ENCODE data around the gene DUSP14.

DUSP14 gene

DNA sequence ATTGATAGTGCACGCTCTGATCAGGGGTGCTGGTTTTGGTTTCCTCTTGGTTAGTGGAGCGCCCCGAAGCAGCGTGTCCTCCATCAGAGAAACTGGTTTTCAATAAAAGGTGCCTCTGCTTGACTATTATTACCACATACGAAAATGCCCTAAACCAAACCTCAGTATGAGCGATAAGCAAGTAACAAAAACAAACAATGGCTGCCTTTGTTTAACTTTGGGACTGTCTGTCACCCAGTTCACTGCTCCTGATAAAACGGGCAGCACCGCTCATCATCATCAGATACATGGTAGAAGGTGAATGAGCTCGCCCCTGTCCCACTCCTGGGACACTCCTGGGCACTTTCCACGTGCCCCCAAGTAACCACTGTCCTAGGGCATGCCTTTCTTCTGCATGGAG lies 24.0 kb downstream of the DUSP14 start:
- H3K4me1 ChIP-seq (ENCODE audit: control insufficient read depth, insufficient read depth, low read length): no peaks in the 10 kb centered on the region
- 95 to 96% methylated on average over 10 of the region's 10 CpGs for WGBS, 2 experiments
- H3K9me3 ChIP-seq (ENCODE audit: control insufficient read depth, low read length): no peaks in the 10 kb centered on the region
- peaks cover 3% of the 10 kb centered on the region for H3K36me3 ChIP-seq (ENCODE audit: control insufficient read depth, insufficient read depth, low read length)
- H3K27me3 ChIP-seq (ENCODE audit: control insufficient read depth, insufficient read depth, low read length, poor library complexity, severe bottlenecking): no peaks in the 10 kb centered on the region
- H3K4me3 ChIP-seq (ENCODE audit: insufficient read depth, low read depth, low read length): no peak overlapping the region
- no peak overlapping the region for H3K27ac ChIP-seq (ENCODE audit: insufficient read depth, low read depth, low read length, poor library complexity, severe bottlenecking)

- Histone ChIP-seq H3K4me1 (ENCODE audit: control insufficient read depth, insufficient read depth, low read length) (no peaks in the 10 kb centered on the region), H3K4me3 (ENCODE audit: insufficient read depth, low read depth, low read length) (no peak overlapping the region), H3K27me3 (ENCODE audit: control insufficient read depth, insufficient read depth, low read length, poor library complexity, severe bottlenecking) (no peaks in the 10 kb centered on the region), H3K9me3 (ENCODE audit: control insufficient read depth, low read length) (no peaks in the 10 kb centered on the region), H3K36me3 (ENCODE audit: control insufficient read depth, insufficient read depth, low read length) (peaks cover 10% of the 10 kb centered on the region), H3K27ac (ENCODE audit: insufficient read depth, low read depth, low read length, poor library complexity, severe bottlenecking) (no peak overlapping the region)
- WGBS, 2 experiments: 94 to 98% methylated on average over 5 to 6 of the region's 6 CpGs
Measured at GRCh38 chr17:37516127-37516571, 26.5 kb downstream of the DUSP14 start.

DNA sequence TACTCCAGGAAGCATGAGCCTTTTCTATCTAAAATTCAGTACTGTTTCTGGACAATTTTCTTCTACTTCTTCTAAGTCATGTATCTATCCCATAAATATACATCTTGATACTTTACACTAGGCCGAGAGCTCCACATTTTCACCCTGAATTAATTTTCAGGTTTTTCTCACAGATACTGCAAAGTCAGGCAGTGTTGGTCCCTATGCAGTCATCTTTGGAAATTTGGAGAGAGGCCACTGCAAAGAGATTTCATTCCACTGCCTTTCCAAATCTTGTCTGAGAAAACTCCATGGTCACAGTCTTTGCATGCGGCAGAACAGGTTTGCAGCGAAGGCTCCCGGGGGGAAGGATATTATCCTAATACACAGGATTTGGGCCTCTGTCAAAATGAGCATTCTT lies 28.2 kb downstream of the DUSP14 start:
- Histone ChIP-seq H3K9me3 (ENCODE audit: control insufficient read depth, low read length) (no peaks in the 10 kb centered on the region), H3K4me3 (ENCODE audit: insufficient read depth, low read depth, low read length) (no peak overlapping the region), H3K36me3 (ENCODE audit: control insufficient read depth, insufficient read depth, low read length) (peaks cover 10% of the 10 kb centered on the region), H3K27ac (ENCODE audit: insufficient read depth, low read depth, low read length, poor library complexity, severe bottlenecking) (no peak overlapping the region), H3K27me3 (ENCODE audit: control insufficient read depth, insufficient read depth, low read length, poor library complexity, severe bottlenecking) (no peaks in the 10 kb centered on the region), H3K4me1 (ENCODE audit: control insufficient read depth, insufficient read depth, low read length) (no peaks in the 10 kb centered on the region)
- 97 to 98% methylated on average over 4 of the region's 4 CpGs for WGBS, 2 experiments

GRCh38 chr17:37518826-37519225 lies 29.1 kb downstream of the DUSP14 start:
- Histone ChIP-seq H3K9me3 (ENCODE audit: control insufficient read depth, low read length) (no peaks in the 10 kb centered on the region), H3K27me3 (ENCODE audit: control insufficient read depth, insufficient read depth, low read length, poor library complexity, severe bottlenecking) (no peaks in the 10 kb centered on the region), H3K4me1 (ENCODE audit: control insufficient read depth, insufficient read depth, low read length) (no peaks in the 10 kb centered on the region), H3K36me3 (ENCODE audit: control insufficient read depth, insufficient read depth, low read length) (peaks cover 9% of the 10 kb centered on the region), H3K4me3 (ENCODE audit: insufficient read depth, low read depth, low read length) (no peak overlapping the region), H3K27ac (ENCODE audit: insufficient read depth, low read depth, low read length, poor library complexity, severe bottlenecking) (no peak overlapping the region)
- WGBS, 2 experiments: 91 to 94% methylated on average over 8 of the region's 8 CpGs

GRCh38 chr17:37519251-37519985 lies 29.7 kb downstream of the DUSP14 start:
- peaks cover 7% of the 10 kb centered on the region for H3K36me3 ChIP-seq (ENCODE audit: control insufficient read depth, insufficient read depth, low read length)

DNA sequence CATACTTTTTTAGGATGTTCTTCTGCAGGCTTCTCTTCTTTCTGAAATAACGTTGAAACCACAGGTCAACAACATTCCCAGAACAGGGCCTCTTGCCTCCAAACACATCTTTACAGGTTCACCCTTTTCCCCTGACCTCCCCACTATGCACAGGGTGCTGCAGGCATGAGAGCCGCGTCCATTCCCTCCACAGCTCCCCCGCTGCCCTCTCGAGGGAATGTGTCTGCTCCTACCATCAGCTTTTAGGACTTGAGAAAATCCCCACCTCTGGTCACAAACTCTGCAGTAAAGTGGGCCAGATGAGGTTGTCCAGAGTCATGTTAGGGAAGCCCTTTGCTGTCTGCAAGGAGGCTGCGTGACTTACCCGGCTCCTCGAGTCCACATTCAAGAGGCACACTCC lies 30.5 kb downstream of the DUSP14 start:
- Histone ChIP-seq H3K27ac (ENCODE audit: insufficient read depth, low read depth, low read length, poor library complexity, severe bottlenecking) (no peak overlapping the region), H3K4me1 (ENCODE audit: control insufficient read depth, insufficient read depth, low read length) (no peaks in the 10 kb centered on the region), H3K27me3 (ENCODE audit: control insufficient read depth, insufficient read depth, low read length, poor library complexity, severe bottlenecking) (no peaks in the 10 kb centered on the region), H3K9me3 (ENCODE audit: control insufficient read depth, low read length) (no peaks in the 10 kb centered on the region), H3K4me3 (ENCODE audit: insufficient read depth, low read depth, low read length) (no peak overlapping the region), H3K36me3 (ENCODE audit: control insufficient read depth, insufficient read depth, low read length) (peaks cover 10% of the 10 kb centered on the region)
- WGBS, 2 experiments: 83 to 90% methylated on average over 8 of the region's 8 CpGs

More at GRCh38 chr17:37519251-37519985, 29.7 kb downstream of the DUSP14 start:
- Histone ChIP-seq H3K27ac (ENCODE audit: insufficient read depth, low read depth, low read length, poor library complexity, severe bottlenecking) (no peak overlapping the region), H3K4me1 (ENCODE audit: control insufficient read depth, insufficient read depth, low read length) (no peaks in the 10 kb centered on the region), H3K27me3 (ENCODE audit: control insufficient read depth, insufficient read depth, low read length, poor library complexity, severe bottlenecking) (no peaks in the 10 kb centered on the region), H3K9me3 (ENCODE audit: control insufficient read depth, low read length) (no peaks in the 10 kb centered on the region), H3K4me3 (ENCODE audit: insufficient read depth, low read depth, low read length) (no peak overlapping the region)
- WGBS, 2 experiments: 83 to 94% methylated on average over 4 to 5 of the region's 5 CpGs

DNA sequence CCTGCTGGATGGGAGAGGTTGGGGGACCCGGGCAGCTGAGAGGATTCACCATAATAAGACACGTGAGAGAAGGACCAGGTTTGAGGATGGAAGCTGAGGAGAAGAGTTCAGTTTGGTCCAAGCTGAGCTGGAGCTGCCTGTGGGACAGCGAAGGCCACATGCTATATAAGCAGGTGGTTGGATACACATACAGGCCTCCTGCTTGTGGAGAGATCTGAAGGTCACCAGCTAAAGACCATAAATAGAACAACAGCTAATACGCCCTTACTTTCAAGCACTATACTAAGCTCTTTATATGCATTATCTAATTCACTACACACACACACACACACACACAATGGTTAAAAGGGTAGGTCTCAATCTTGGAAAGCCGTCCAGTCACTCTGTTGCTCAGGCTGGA lies 32.1 kb downstream of the DUSP14 start:
- Histone ChIP-seq H3K4me3 (ENCODE audit: insufficient read depth, low read depth, low read length) (no peak overlapping the region), H3K27me3 (ENCODE audit: control insufficient read depth, insufficient read depth, low read length, poor library complexity, severe bottlenecking) (no peaks in the 10 kb centered on the region), H3K9me3 (ENCODE audit: control insufficient read depth, low read length) (no peaks in the 10 kb centered on the region), H3K27ac (ENCODE audit: insufficient read depth, low read depth, low read length, poor library complexity, severe bottlenecking) (no peak overlapping the region), H3K36me3 (ENCODE audit: control insufficient read depth, insufficient read depth, low read length) (peaks cover 10% of the 10 kb centered on the region), H3K4me1 (ENCODE audit: control insufficient read depth, insufficient read depth, low read length) (no peaks in the 10 kb centered on the region)
- WGBS, 2 experiments: 94 to 95% methylated on average over 5 of the region's 5 CpGs

DNA sequence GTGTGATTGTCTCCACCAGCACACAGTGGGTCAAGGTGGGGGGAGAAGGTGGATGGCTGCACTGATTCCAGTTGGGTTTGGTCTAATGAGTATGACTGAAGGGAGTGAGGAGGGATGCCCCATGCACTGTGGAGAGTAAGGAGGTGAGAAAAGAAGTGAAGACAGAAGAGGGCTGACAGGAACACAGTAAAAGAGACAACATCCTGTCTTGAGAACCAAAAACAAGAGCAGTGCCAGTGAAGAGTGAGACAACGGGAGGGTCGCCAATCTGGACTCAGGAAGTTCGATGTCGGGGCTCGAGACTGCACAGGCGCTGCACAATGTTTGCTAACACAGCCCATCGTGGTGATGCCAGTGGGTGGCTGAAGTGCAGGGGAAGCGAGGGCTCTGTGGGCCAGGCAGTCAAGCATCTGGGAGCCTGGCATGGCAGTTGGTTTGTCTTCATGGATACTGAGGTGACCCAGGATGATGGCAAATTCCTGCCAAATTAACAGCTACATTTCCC lies 34.1 kb downstream of the DUSP14 start:
- no peak overlapping the region for H3K4me3 ChIP-seq (ENCODE audit: insufficient read depth, low read depth, low read length)
- peaks cover 10% of the 10 kb centered on the region for H3K36me3 ChIP-seq (ENCODE audit: control insufficient read depth, insufficient read depth, low read length)
- H3K9me3 ChIP-seq (ENCODE audit: control insufficient read depth, low read length): no peaks in the 10 kb centered on the region
- H3K27ac ChIP-seq (ENCODE audit: insufficient read depth, low read depth, low read length, poor library complexity, severe bottlenecking): no peak overlapping the region
- H3K4me1 ChIP-seq (ENCODE audit: control insufficient read depth, insufficient read depth, low read length): no peaks in the 10 kb centered on the region
- H3K27me3 ChIP-seq (ENCODE audit: control insufficient read depth, insufficient read depth, low read length, poor library complexity, severe bottlenecking): no peaks in the 10 kb centered on the region
- WGBS, 2 experiments: 94 to 96% methylated on average over 8 of the region's 8 CpGs

GRCh38 chr17:37527249-37527851 lies 37.7 kb downstream of the DUSP14 start:
- Histone ChIP-seq H3K27me3 (ENCODE audit: control insufficient read depth, insufficient read depth, low read length, poor library complexity, severe bottlenecking) (no peaks in the 10 kb centered on the region), H3K27ac (ENCODE audit: insufficient read depth, low read depth, low read length, poor library complexity, severe bottlenecking) (no peak overlapping the region), H3K36me3 (ENCODE audit: control insufficient read depth, insufficient read depth, low read length) (peaks cover 10% of the 10 kb centered on the region), H3K9me3 (ENCODE audit: control insufficient read depth, low read length) (no peaks in the 10 kb centered on the region), H3K4me3 (ENCODE audit: insufficient read depth, low read depth, low read length) (no peak overlapping the region), H3K4me1 (ENCODE audit: control insufficient read depth, insufficient read depth, low read length) (no peaks in the 10 kb centered on the region)
- 85 to 94% methylated on average over 2 to 5 of the region's 5 CpGs for WGBS, 2 experiments

- H3K4me1 ChIP-seq (ENCODE audit: control insufficient read depth, insufficient read depth, low read length): no peaks in the 10 kb centered on the region
- H3K4me3 ChIP-seq (ENCODE audit: insufficient read depth, low read depth, low read length): no peak overlapping the region
- 89 to 91% methylated on average over 4 of the region's 4 CpGs for WGBS, 2 experiments
- H3K9me3 ChIP-seq (ENCODE audit: control insufficient read depth, low read length): no peaks in the 10 kb centered on the region
- no peak overlapping the region for H3K27ac ChIP-seq (ENCODE audit: insufficient read depth, low read depth, low read length, poor library complexity, severe bottlenecking)
- peaks cover 6% of the 10 kb centered on the region for H3K36me3 ChIP-seq (ENCODE audit: control insufficient read depth, insufficient read depth, low read length)
- H3K27me3 ChIP-seq (ENCODE audit: control insufficient read depth, insufficient read depth, low read length, poor library complexity, severe bottlenecking): no peaks in the 10 kb centered on the region
Measured at GRCh38 chr17:37530420-37530819, 40.7 kb downstream of the DUSP14 start.
